ENCODE measurements around the gene TSPYL2.

TSPYL2 gene

GRCh38 chrX:53093177-53093655 is 11.0 kb downstream of the TSPYL2 start:
- peak; percentile 56 for TF ChIP-seq CTCF (IDR thresholded peaks at IDR 0.05)
- Histone ChIP-seq H3K36me3 (no peaks in the 10 kb centered on the region), H3K27ac (peak overlapping the region; percentile 65), H3K4me3 (ENCODE audit: low read depth in 1 of 2, low read length in 1 of 2) (peak overlapping the region; percentile 69 to 70), H3K9me3 (no peaks in the 10 kb centered on the region), H3K4me1 (ENCODE audit: control insufficient read depth in 1 of 2, insufficient read depth in 1 of 2, low read depth in 1 of 2, low read length in 1 of 2) (peaks cover 19 to 20% of the 10 kb centered on the region in 2 experiments), H3K27me3 (no peaks in the 10 kb centered on the region)

- no peak for TF ChIP-seq CTCF (IDR thresholded peaks at IDR 0.05)
- Histone ChIP-seq H3K4me3 (ENCODE audit: low read depth in 1 of 2, low read length in 1 of 2) (peak within 1 kb of the TSS; percentile 69 to 70), H3K4me1 (ENCODE audit: control insufficient read depth in 1 of 2, insufficient read depth in 1 of 2, low read depth in 1 of 2, low read length in 1 of 2) (peaks cover 12% of the 10 kb centered on the region in 2 experiments), H3K27ac (peak within 1 kb of the TSS; percentile 65), H3K27me3 (no peaks in the 10 kb centered on the region), H3K9me3 (no peaks in the 10 kb centered on the region), H3K36me3 (no peaks in the 10 kb centered on the region)
Observed at GRCh38 chrX:53093748-53094581, 11.8 kb downstream of the TSPYL2 start, which contains the start of gene KANTR. Gene KANTR (plus strand): TSS chrX:53094142. CDS start chrX:53124273, 30,131 bp downstream.

- no peak for TF ChIP-seq CTCF (IDR thresholded peaks at IDR 0.05)
- no peaks in the 10 kb centered on the region for H3K9me3 ChIP-seq
- peak overlapping the region; percentile 69 to 70 for H3K4me3 ChIP-seq (ENCODE audit: low read depth in 1 of 2, low read length in 1 of 2)
- H3K36me3 ChIP-seq, result no peaks in the 10 kb centered on the region
- H3K27ac ChIP-seq, result no peak overlapping the region
- H3K27me3 ChIP-seq, result no peaks in the 10 kb centered on the region
- H3K4me1 ChIP-seq (ENCODE audit: control insufficient read depth in 1 of 2, insufficient read depth in 1 of 2, low read depth in 1 of 2, low read length in 1 of 2), result peaks cover 9% of the 10 kb centered on the region in 2 experiments
Observed at GRCh38 chrX:53094582-53094905, 12.4 kb downstream of the TSPYL2 start.

- Histone ChIP-seq H3K27me3 (no peaks in the 10 kb centered on the region), H3K4me3 (ENCODE audit: low read depth in 1 of 2, low read length in 1 of 2) (no peak overlapping the region), H3K4me1 (ENCODE audit: control insufficient read depth in 1 of 2, insufficient read depth in 1 of 2, low read depth in 1 of 2, low read length in 1 of 2) (peaks cover 9% of the 10 kb centered on the region in 2 experiments), H3K36me3 (no peaks in the 10 kb centered on the region), H3K9me3 (no peaks in the 10 kb centered on the region), H3K27ac (no peak overlapping the region)
- no peak for TF ChIP-seq CTCF (IDR thresholded peaks at IDR 0.05)
Observed at GRCh38 chrX:53095796-53096195, 13.6 kb downstream of the TSPYL2 start.

GRCh38 chrX:53114864-53115549 is 32.8 kb downstream of the TSPYL2 start:
- TF ChIP-seq CTCF (IDR thresholded peaks at IDR 0.05), result no peak
- Histone ChIP-seq H3K27ac (no peak overlapping the region), H3K36me3 (no peaks in the 10 kb centered on the region), H3K27me3 (no peaks in the 10 kb centered on the region), H3K9me3 (no peaks in the 10 kb centered on the region), H3K4me1 (ENCODE audit: control insufficient read depth in 1 of 2, insufficient read depth in 1 of 2, low read depth in 1 of 2, low read length in 1 of 2) (no peaks in the 10 kb centered on the region), H3K4me3 (ENCODE audit: low read depth in 1 of 2, low read length in 1 of 2) (no peak overlapping the region)

Data from neutrophil (primary cell).